Lower lobe of right lung (tissue), 2 donors: ENCODE results near the gene CAMK2D. TPM values are rescaled to one million over a fixed set of nuclear protein-coding genes. Genes with fewer than 3 reads are reported as not detected.
A peak's percentile ranks its signal among the peaks of the same experiment; 100 is the strongest.

Experiments
- ATAC-seq, 2 donors: fragments of 200-7000 bp; cut with Tn5 transposase; one replicate each; pipeline ENCODE4 v1.9.1; 2020 to 2022; ENCODE audit warnings: mild to moderate bottlenecking in 2 of 2, moderate library complexity in 2 of 2
- DNase-seq: peaks from one replicate; pipeline ENCODE4 v3.0.0-alpha.2; 2020
- H3K27ac ChIP-seq: fragments of 200-600 bp; one replicate; pipeline ENCODE4 v1.8.0; 2022
- H3K27me3 ChIP-seq: fragments of 200-600 bp; one replicate; pipeline ENCODE4 v1.8.0; 2022; ENCODE audit warnings: low read depth
- H3K36me3 ChIP-seq: fragments of 200-600 bp; one replicate; pipeline ENCODE4 v1.8.0; 2022; ENCODE audit warnings: mild to moderate bottlenecking
- H3K4me1 ChIP-seq: fragments of 200-600 bp; one replicate; pipeline ENCODE4 v1.8.0; 2022
- H3K4me3 ChIP-seq: fragments of 200-600 bp; one replicate; pipeline ENCODE4 v1.8.0; 2022; ENCODE audit warnings: mild to moderate bottlenecking
- H3K9me3 ChIP-seq: fragments of 200-600 bp; one replicate; pipeline ENCODE4 v1.8.0; 2022
- CTCF ChIP-seq: fragments of 200-600 bp; IDR thresholded peaks from one replicate; pipeline ENCODE4 v1.8.0; 2022; ENCODE audit warnings: antibody characterized with exemption, mild to moderate bottlenecking
- intact Hi-C: fragments of 100-400 bp; cut with DNase I; formaldehyde crosslinking; loops from one replicate; pipeline ENCODE4 v1.11.0; 2022
- total RNA-seq: library from RNA; stranded (reverse); fragmentation: NEBNext Ultra II Directional; extraction: Animal tissue kit (Norgen Biotek cat#: 25700); gene quantifications from one replicate; pipeline ENCODE4 v1.2.1, GENCODE V29; 2021
- donor health status: DM: no; HTN: yes; CAD: no; lungs with severe emphysema.

CAMK2D gene
- total RNA-seq, 1 donor from 2014 or later: 40.7 TPM

- Histone ChIP-seq H3K4me1 (peaks cover 60% of the 10 kb centered on the region), H3K4me3 (no peak overlapping the region), H3K9me3 (no peaks in the 10 kb centered on the region), H3K36me3 (no peaks in the 10 kb centered on the region), H3K27me3 (no peaks in the 10 kb centered on the region), H3K27ac (no peak overlapping the region)
- DNase-seq: no peak
- ATAC-seq: no peak
- intact Hi-C loops: no loop called here
- no peak for TF ChIP-seq CTCF
Observed at GRCh38 chr4:113641025-113641431, 120.5 kb downstream of the CAMK2D start.

- Histone ChIP-seq H3K9me3 (no peaks in the 10 kb centered on the region), H3K4me3 (no peak overlapping the region), H3K27me3 (no peaks in the 10 kb centered on the region), H3K27ac (no peak overlapping the region), H3K4me1 (peaks cover 66% of the 10 kb centered on the region), H3K36me3 (no peaks in the 10 kb centered on the region)
- no peak for DNase-seq
- TF ChIP-seq CTCF: no peak
- ATAC-seq: peak in 1 of 2 donors; percentile 15
- intact Hi-C loops: no loop called here
Observed at GRCh38 chr4:113639326-113639725, 122.2 kb downstream of the CAMK2D start.

- peaks cover 67% of the 10 kb centered on the region for H3K4me1 ChIP-seq
- no peaks in the 10 kb centered on the region for H3K27me3 ChIP-seq
- intact Hi-C loops: no loop called here
- H3K27ac ChIP-seq: no peak overlapping the region
- no peak for TF ChIP-seq CTCF
- ATAC-seq: peak in 1 of 2 donors; percentile 34
- H3K4me3 ChIP-seq: no peak overlapping the region
- H3K9me3 ChIP-seq: no peaks in the 10 kb centered on the region
- no peaks in the 10 kb centered on the region for H3K36me3 ChIP-seq
- no peak for DNase-seq
Observed at GRCh38 chr4:113638562-113638832, 123.0 kb downstream of the CAMK2D start.

GRCh38 chr4:113637823-113638561, 123.5 kb downstream of the CAMK2D start:
- peak in 1 of 2 donors; percentile 5 for ATAC-seq
- TF ChIP-seq CTCF: no peak

GRCh38 chr4:113637363-113637762, 124.2 kb downstream of the CAMK2D start:
- H3K36me3 ChIP-seq: no peaks in the 10 kb centered on the region
- intact Hi-C loops: no loop called here
- no peaks in the 10 kb centered on the region for H3K9me3 ChIP-seq
- DNase-seq: no peak
- no peaks in the 10 kb centered on the region for H3K27me3 ChIP-seq
- no peak for ATAC-seq
- H3K4me1 ChIP-seq: peaks cover 67% of the 10 kb centered on the region
- H3K27ac ChIP-seq: no peak overlapping the region
- H3K4me3 ChIP-seq: no peak overlapping the region
- no peak for TF ChIP-seq CTCF

More at GRCh38 chr4:113637823-113638561, 123.5 kb downstream of the CAMK2D start:
- no peaks in the 10 kb centered on the region for H3K27me3 ChIP-seq
- no peak for DNase-seq
- no peaks in the 10 kb centered on the region for H3K9me3 ChIP-seq
- H3K36me3 ChIP-seq: no peaks in the 10 kb centered on the region
- H3K4me3 ChIP-seq: no peak overlapping the region
- no peak overlapping the region for H3K27ac ChIP-seq
- intact Hi-C loops: no loop called here
- peaks cover 67% of the 10 kb centered on the region for H3K4me1 ChIP-seq
